Raji (cell line): ENCODE measurements around the gene PGLYRP4.

Experiments
- POLR2A ChIP-seq: IDR thresholded peaks from 2 replicates; pipeline ENCODE4 v1.6.1; 2011; ENCODE audit warnings: low read depth, low read length, control low read depth; ENCODE audit not compliant: insufficient read depth

PGLYRP4 gene

GRCh38 chr1:153342178-153342577, 6.5 kb downstream of the PGLYRP4 start:
- TF ChIP-seq POLR2A: no peak

- TF ChIP-seq POLR2A: no peak
Measured at GRCh38 chr1:153341431-153341934, 7.2 kb downstream of the PGLYRP4 start.

GRCh38 chr1:153340356-153340755, 8.3 kb downstream of the PGLYRP4 start:
- TF ChIP-seq POLR2A: no peak

GRCh38 chr1:153339802-153340201, 8.8 kb downstream of the PGLYRP4 start:
- no peak for TF ChIP-seq POLR2A

- no peak for TF ChIP-seq POLR2A
Measured at GRCh38 chr1:153337980-153338853, 10.4 kb downstream of the PGLYRP4 start.

- no peak for TF ChIP-seq POLR2A
Measured at GRCh38 chr1:153336650-153337049, 12.0 kb downstream of the PGLYRP4 start.

- no peak for TF ChIP-seq POLR2A
Measured at GRCh38 chr1:153333902-153334301, 14.7 kb downstream of the PGLYRP4 start.

GRCh38 chr1:153324912-153325311, 23.7 kb downstream of the PGLYRP4 start:
- no peak for TF ChIP-seq POLR2A

GRCh38 chr1:153322568-153322967, 26.1 kb downstream of the PGLYRP4 start:
- no peak for TF ChIP-seq POLR2A

- no peak for TF ChIP-seq POLR2A
Measured at GRCh38 chr1:153313288-153313687, 35.4 kb downstream of the PGLYRP4 start.

GRCh38 chr1:153312570-153313186, 36.0 kb downstream of the PGLYRP4 start, which contains the start of gene PGLYRP3:
TSS of gene PGLYRP3 (minus strand) at chr1:153312952. CDS start at chr1:153310665, 2,287 bp downstream.
- no peak for TF ChIP-seq POLR2A

GRCh38 chr1:153310526-153310925, 38.1 kb downstream of the PGLYRP4 start:
- no peak for TF ChIP-seq POLR2A

GRCh38 chr1:153309441-153309840, 39.2 kb downstream of the PGLYRP4 start:
- TF ChIP-seq POLR2A: no peak

- no peak for TF ChIP-seq POLR2A
Measured at GRCh38 chr1:153308540-153308939, 40.1 kb downstream of the PGLYRP4 start.

GRCh38 chr1:153307221-153307600, 41.4 kb downstream of the PGLYRP4 start:
- no peak for TF ChIP-seq POLR2A

GRCh38 chr1:153306303-153307220, 42.1 kb downstream of the PGLYRP4 start:
- TF ChIP-seq POLR2A: no peak

GRCh38 chr1:153305682-153306081, 43.0 kb downstream of the PGLYRP4 start:
- TF ChIP-seq POLR2A: no peak
